Stomach smooth muscle (tissue), 2 donors: ENCODE measurements around the gene DNER.

Source experiments
- H3K27ac ChIP-seq: one replicate; pipeline ENCODE4 v1.7.0; 2013; ENCODE audit warnings: mild to moderate bottlenecking, low read length, inconsistent platforms
- H3K27me3 ChIP-seq, 2 donors: one replicate each; pipeline ENCODE4 v1.7.0; 2013; ENCODE audit warnings: low read length in 2 of 2; ENCODE audit not compliant: insufficient read depth in 2 of 2, control insufficient read depth in 1 of 2
- H3K36me3 ChIP-seq, 2 donors: one replicate each; pipeline ENCODE4 v1.7.0; 2013; ENCODE audit warnings: low read length in 2 of 2; ENCODE audit not compliant: control insufficient read depth in 2 of 2, insufficient read depth in 2 of 2
- H3K4me1 ChIP-seq: one replicate; pipeline ENCODE4 v1.7.0; 2013; ENCODE audit warnings: low read length; ENCODE audit not compliant: control insufficient read depth, insufficient read depth
- H3K4me3 ChIP-seq, 2 donors: one replicate each; pipeline ENCODE4 v1.7.0; 2013; ENCODE audit warnings: low read length in 2 of 2
- H3K9ac ChIP-seq, 2 donors: one replicate each; pipeline ENCODE4 v1.7.0; 2013; ENCODE audit warnings: low read length in 2 of 2, mild to moderate bottlenecking in 1 of 2
- H3K9me3 ChIP-seq, 2 donors: one replicate each; pipeline ENCODE4 v1.7.0; 2013; ENCODE audit warnings: low read length in 2 of 2; ENCODE audit not compliant: control insufficient read depth in 2 of 2
- donor health status: healthy.
- donor health status: Pancreatic carcinoma.

The DNER gene

DNA sequence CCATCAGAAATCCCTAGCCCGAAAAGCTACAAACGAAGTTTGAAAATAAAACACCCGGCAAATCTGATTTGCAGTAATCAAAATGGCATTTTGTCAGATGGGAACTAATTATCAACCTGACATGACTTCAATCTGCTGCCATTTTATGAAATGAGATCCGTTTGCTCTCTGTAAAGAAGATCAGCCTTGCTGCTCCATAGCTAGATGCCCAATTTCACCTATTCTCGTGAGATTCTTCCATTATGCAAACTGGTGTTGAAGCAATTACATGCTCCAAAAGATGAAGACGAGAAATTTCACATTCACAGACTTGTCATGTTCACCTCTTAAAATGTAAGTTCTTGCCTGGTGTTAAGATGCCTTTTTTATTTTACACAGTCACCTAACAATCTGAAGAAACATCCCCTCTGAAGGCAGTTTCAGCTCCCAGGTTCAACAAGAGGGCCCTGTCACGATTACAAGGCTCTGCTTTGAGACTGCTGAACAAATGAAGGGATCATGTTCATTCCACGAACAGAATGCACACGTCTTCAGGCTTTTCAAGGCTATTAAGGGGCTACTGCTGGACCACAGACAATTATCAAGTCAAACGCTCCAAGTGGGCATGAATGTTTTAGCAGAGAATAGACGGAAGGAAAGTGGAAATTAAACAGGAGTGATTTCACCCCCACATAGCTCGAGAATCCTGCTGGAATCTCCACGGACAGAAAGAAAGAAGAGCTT is 270.6 kb downstream of the DNER start:
- Histone ChIP-seq H3K4me1 (peaks cover 28% of the 10 kb centered on the region), H3K4me3 (no peak overlapping the region), H3K36me3 (no peaks in the 10 kb centered on the region), H3K27ac (peak overlapping the region; percentile 84), H3K9ac (peak overlapping the region in 1 of 2 donors; percentile 35), H3K27me3 (no peaks in the 10 kb centered on the region), H3K9me3 (no peaks in the 10 kb centered on the region)

DNA sequence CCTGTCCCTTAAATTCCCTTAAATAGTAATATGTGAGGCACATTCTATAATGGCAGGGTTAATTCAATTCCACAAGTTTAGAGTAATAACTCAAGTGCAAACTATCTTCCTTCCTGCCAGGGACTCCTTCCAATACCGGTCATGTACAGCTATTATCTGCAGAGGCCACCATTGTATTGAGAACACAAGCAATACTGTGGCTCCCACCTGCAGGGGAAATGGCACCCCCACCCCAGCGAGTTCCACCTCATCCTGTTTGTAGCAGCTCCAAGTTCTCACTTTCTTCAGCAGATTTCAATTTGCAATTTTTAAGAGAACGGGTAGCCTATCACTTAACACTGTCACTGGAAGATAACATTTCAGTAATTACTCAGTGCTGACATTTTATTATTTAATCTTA is 271.2 kb downstream of the DNER start:
- Histone ChIP-seq H3K36me3 (no peaks in the 10 kb centered on the region), H3K9ac (no peak overlapping the region), H3K27ac (no peak overlapping the region), H3K27me3 (no peaks in the 10 kb centered on the region), H3K4me1 (peaks cover 28% of the 10 kb centered on the region), H3K4me3 (no peak overlapping the region), H3K9me3 (no peaks in the 10 kb centered on the region)

DNA sequence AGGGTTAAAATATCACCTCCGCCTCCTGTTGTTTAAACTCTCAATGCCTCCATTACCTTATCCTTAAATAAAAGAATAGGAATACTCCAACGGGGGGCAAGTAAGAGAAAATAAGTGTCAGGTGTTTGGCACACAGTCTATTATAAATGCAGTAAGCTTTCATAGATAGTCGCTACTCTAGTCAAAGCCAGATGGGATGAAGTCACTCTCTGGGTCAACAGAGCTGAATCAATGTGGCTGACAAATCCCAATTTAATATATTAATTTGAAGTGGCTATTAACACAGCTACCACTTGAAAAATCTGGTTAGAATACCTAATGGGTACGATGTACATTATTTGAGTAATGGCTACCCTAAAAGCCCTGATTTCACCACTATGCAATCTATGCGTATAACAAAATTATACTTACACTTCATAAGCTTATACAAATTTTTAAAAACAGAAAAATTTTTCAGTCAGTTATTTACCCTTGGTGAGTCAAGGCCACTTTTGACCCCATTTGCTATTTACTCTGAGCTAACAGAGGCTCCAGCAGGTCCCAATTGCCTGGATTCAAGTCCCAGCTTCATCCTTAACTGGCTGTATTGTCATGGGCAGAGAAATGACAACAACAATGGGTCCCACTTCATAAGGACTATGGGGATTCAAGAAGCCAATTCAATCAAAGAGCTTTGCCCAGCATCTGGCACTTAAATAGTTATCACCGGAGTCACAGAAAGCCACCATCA is 275.8 kb downstream of the DNER start:
- no peaks in the 10 kb centered on the region for H3K27me3 ChIP-seq
- H3K36me3 ChIP-seq: no peaks in the 10 kb centered on the region
- H3K9ac ChIP-seq: no peak overlapping the region
- no peaks in the 10 kb centered on the region for H3K9me3 ChIP-seq
- H3K4me3 ChIP-seq: no peak overlapping the region
- no peak overlapping the region for H3K27ac ChIP-seq
- H3K4me1 ChIP-seq: no peaks in the 10 kb centered on the region

DNA sequence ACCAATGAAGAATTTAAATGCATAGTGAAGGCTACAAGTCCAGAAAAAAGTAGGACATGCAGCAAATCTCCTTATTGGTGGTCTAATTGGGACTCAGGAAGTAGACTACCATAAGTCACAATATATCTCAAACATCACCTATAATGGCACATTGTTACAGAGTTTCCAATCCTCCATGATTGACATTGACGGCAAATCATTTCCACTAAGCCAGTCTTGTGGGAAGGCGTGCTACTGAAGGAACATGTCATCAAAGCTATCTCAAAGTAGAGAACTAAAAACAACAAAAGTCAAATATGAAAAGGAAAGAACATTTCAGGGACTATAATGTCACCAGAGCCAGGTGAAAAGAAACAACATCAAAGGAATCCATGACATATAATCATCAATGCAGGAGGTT is 276.9 kb downstream of the DNER start:
- Histone ChIP-seq H3K4me3 (no peak overlapping the region), H3K27ac (no peak overlapping the region), H3K9ac (no peak overlapping the region), H3K4me1 (no peaks in the 10 kb centered on the region), H3K36me3 (no peaks in the 10 kb centered on the region), H3K9me3 (no peaks in the 10 kb centered on the region), H3K27me3 (no peaks in the 10 kb centered on the region)

DNA sequence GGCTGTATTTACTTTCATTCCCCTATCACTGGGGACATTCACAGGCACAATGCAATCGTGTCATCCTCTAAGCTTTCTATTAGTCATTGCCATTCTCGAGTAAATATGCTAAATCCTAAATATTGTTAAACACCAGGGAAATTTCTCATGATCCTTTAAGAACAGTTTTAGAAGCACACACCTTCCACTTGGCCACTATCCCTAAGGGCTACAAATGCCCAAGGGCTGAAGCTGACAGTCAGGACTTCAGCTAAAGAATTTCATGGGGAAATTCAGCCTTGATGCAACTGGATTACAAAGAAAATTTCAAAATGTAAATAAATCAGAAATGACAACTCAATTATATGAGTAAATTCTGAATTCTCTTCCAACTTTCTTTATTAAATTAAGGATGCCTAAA is 280.2 kb downstream of the DNER start:
- Histone ChIP-seq H3K36me3 (no peaks in the 10 kb centered on the region), H3K4me3 (no peak overlapping the region), H3K27ac (no peak overlapping the region), H3K9ac (no peak overlapping the region), H3K4me1 (no peaks in the 10 kb centered on the region), H3K9me3 (no peaks in the 10 kb centered on the region), H3K27me3 (no peaks in the 10 kb centered on the region)

DNA sequence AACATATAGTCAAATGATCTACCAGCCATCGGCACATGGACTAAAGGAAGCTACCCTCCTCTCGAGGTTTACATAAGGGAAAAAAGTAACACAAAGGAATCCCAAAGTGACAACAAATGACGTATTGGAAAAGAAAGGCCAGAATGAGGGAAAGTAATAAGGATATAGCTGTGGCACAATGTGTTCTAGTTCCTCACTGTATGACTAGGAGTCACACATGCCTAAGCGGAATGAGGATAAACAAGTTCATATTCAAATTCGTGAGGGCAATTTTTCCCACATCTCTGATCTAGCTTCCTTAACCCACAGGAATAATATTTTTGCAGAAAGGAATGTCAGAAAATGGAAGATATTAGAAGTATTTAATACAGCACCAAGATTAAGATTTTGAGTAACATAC is 281.0 kb downstream of the DNER start:
- Histone ChIP-seq H3K4me3 (no peak overlapping the region), H3K27ac (no peak overlapping the region), H3K27me3 (no peaks in the 10 kb centered on the region), H3K9me3 (no peaks in the 10 kb centered on the region), H3K9ac (no peak overlapping the region), H3K36me3 (no peaks in the 10 kb centered on the region), H3K4me1 (no peaks in the 10 kb centered on the region)

DNA sequence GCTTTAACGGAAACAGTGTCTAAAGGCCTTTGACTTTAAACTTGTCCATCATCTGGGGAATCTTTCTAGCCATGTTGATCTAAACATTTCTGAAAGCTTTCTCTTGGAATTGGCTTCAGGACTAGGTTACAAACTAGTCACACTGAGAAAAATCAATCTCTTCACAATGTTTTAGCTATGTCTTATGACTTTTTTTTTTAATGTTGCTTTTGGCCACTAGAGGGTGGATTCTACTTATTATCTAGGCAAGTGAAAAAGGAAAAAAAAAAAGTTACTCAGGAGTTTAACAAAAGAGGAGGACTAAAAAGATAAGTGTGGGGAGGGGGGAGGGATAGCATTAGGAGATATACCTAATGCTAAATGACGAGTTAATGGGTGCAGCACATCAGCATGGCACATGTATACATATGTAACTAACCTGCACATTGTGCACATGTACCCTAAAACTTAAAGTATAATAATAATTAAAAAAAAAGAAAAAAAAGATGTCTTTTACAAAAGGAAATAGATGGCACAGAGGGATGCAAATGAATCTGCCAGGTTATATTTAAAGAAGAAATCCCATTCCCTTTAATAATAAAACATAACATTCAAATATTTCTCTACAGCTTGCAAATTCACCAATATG is 282.9 kb downstream of the DNER start:
- H3K27me3 ChIP-seq: no peaks in the 10 kb centered on the region
- no peaks in the 10 kb centered on the region for H3K9me3 ChIP-seq
- no peak overlapping the region for H3K27ac ChIP-seq
- no peak overlapping the region for H3K4me3 ChIP-seq
- no peak overlapping the region for H3K9ac ChIP-seq
- no peaks in the 10 kb centered on the region for H3K36me3 ChIP-seq
- H3K4me1 ChIP-seq: no peaks in the 10 kb centered on the region

DNA sequence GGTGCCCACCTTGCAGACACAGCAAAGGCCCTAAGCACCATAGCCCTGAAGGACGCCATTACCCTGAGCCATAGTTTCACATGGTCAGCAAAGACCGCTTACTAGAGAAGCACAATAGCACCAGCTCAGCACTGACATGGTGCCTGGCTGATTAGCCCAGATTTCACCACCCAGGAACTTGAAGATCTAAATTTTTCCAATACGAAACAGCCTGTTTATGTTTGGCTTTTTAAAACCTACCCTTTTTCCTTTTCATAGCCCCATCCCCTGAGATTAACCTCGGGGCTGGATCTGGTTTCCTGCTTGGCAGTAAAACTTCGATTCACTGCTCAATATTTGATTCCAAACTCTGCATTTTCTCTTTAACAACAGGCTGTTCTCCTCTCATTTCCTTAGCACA is 284.8 kb downstream of the DNER start:
- H3K36me3 ChIP-seq: no peaks in the 10 kb centered on the region
- no peak overlapping the region for H3K4me3 ChIP-seq
- peak overlapping the region; percentile 31 for H3K27ac ChIP-seq
- H3K9ac ChIP-seq: no peak overlapping the region
- H3K27me3 ChIP-seq: no peaks in the 10 kb centered on the region
- no peaks in the 10 kb centered on the region for H3K4me1 ChIP-seq
- no peaks in the 10 kb centered on the region for H3K9me3 ChIP-seq

DNA sequence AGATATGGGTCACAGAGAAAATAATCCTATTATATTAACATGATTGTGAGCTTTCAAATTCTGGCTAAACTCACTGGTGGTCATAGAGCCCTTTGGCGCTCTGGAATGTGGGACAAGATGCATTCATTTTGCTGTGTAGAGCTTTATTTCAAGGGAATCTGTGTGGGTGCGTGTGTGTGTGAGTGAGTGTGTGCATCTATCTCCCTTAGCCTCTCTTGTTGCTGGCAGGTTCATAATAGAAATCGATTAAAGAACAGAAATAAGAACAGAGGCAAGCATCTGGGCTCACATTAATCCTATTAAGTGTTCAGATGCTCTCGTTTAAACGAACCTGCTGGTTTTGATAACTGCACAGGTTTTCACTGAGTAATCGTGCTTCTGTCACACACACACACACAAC is 287.9 kb downstream of the DNER start:
- Histone ChIP-seq H3K27ac (no peak overlapping the region), H3K9me3 (no peaks in the 10 kb centered on the region), H3K27me3 (no peaks in the 10 kb centered on the region), H3K4me3 (no peak overlapping the region), H3K36me3 (no peaks in the 10 kb centered on the region), H3K4me1 (no peaks in the 10 kb centered on the region), H3K9ac (no peak overlapping the region)

DNA sequence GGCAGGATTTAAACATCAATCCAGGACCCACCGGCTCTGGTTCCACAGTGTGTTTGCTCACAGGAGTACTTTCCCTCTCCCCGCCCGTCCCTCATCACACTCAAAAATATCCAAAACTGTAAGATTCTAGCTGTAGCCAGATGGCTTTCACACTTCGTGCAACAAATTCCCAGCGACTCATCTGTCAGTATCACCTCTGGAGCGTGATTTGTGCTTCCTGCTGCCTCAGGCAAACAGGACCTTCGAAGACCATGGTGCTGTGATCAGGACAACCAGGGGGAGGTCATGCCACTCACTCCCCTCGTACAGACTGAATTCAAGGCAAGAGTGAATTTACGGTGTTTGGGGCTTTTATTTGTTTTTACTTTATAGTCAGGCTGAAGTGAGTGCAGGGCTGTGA is 288.8 kb downstream of the DNER start:
- Histone ChIP-seq H3K27ac (no peak overlapping the region), H3K4me1 (no peaks in the 10 kb centered on the region), H3K27me3 (no peaks in the 10 kb centered on the region), H3K9ac (no peak overlapping the region), H3K36me3 (no peaks in the 10 kb centered on the region), H3K9me3 (no peaks in the 10 kb centered on the region), H3K4me3 (no peak overlapping the region)

DNA sequence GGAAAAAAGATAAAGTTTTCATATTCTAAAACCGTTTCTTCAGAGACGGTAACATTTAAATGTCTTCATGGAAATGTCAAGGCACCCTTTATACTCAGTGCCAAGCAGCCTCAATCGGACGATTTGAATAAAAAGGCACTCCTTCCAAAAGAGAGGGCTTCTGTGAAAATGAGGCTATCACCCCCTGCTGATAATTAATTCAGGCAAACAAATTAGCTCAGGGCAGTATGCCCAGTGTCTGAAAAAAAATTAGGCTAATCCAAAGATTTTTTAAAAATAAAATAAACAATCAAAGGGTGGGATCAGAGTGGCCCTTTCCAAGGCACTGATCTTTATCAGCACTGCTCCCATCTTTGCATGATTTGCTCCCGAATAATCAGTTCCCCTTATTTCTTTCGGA is 292.3 kb downstream of the DNER start:
- Histone ChIP-seq H3K27me3 (no peaks in the 10 kb centered on the region), H3K27ac (no peak overlapping the region), H3K9ac (no peak overlapping the region), H3K9me3 (no peaks in the 10 kb centered on the region), H3K36me3 (no peaks in the 10 kb centered on the region), H3K4me3 (no peak overlapping the region), H3K4me1 (peaks cover 10% of the 10 kb centered on the region)
